ENCODE results near the gene WDR73.
"Not testable (repeated sequence)": the region's sequence is repeated elsewhere in the genome, so short reads cannot be mapped to it uniquely, and the experiment has no call there.

DNA sequence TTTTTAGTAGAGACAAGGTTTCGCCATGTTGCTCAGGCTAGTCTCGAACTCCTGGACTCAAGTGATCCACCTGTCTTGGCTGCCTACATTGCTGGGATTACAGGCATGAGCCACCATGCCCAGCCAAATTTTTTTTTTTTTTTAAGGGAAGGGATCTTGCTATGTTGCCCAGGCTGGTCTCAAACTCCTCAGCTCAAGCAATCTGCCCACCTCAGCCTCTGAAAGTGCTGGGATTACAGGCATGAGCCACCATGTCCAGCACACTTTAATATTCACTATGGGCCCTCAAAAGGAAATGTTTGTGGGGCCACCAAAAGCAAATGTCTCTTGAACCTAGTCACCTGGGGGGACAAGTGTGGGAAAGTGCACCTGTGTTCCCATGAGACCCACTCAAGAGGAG, 11.4 kb downstream of the WDR73 start:
- TF ChIP-seq, protein P1, sequence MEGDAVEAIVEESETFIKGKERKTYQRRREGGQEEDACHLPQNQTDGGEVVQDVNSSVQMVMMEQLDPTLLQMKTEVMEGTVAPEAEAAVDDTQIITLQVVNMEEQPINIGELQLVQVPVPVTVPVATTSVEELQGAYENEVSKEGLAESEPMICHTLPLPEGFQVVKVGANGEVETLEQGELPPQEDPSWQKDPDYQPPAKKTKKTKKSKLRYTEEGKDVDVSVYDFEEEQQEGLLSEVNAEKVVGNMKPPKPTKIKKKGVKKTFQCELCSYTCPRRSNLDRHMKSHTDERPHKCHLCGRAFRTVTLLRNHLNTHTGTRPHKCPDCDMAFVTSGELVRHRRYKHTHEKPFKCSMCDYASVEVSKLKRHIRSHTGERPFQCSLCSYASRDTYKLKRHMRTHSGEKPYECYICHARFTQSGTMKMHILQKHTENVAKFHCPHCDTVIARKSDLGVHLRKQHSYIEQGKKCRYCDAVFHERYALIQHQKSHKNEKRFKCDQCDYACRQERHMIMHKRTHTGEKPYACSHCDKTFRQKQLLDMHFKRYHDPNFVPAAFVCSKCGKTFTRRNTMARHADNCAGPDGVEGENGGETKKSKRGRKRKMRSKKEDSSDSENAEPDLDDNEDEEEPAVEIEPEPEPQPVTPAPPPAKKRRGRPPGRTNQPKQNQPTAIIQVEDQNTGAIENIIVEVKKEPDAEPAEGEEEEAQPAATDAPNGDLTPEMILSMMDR (IDR thresholded peaks at IDR 0.05), result not testable (repeated sequence)
- TF ChIP-seq POLR2A (IDR thresholded peaks at IDR 0.05), result not testable (repeated sequence)
